Fibroblast of peridontal ligament (primary cell): Measurements from ENCODE around the gene OR10Z1.

Source experiments
- DNase-seq: peaks from one replicate; pipeline ENCODE4 v3.0.0-alpha.2; 2010; ENCODE audit errors: extremely low read depth

OR10Z1 gene, protein sequence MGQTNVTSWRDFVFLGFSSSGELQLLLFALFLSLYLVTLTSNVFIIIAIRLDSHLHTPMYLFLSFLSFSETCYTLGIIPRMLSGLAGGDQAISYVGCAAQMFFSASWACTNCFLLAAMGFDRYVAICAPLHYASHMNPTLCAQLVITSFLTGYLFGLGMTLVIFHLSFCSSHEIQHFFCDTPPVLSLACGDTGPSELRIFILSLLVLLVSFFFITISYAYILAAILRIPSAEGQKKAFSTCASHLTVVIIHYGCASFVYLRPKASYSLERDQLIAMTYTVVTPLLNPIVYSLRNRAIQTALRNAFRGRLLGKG

DNA sequence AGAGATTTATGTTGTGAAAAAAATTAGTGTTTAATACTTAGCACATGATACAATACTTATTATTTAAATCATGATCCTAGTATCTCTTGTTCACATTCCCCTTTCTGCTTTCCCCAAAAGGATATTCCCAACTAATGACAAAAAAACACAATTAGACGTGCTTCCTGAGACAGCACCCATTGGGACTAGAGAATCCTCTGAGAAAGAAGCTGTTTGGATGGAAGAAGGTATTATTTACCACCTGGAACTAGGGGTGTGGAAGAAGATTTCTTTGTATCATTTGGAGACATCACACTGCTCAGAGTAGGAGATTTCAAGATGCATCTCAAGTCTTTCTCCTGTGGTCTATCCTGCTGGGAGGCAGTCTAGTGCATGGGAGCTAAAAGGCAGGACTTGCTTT, at the start of gene OR10Z1:
OR10Z1 (plus strand) TSS at position 301 of the 400 bp plus-strand sequence. CDS start 1,171 bp downstream, outside the sequence.
- DNase-seq: no peak

DNA sequence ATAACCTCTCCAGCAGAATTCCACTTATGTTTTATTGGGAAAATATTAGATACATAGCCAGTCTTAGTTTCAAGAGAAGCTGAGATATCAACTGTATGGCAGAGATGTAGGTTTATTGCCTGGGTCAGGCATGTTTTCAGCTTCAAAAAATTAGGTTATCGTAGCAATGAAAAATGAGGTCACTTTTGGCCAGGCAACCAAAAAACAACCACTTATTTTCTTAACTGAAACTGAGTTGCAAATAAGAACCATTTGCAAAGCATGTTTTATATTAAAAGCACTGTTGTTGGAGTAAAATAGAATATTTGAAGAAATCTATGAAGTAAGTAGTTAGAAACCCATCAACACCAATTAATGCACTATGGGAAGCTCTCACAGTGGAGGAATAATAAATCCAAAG, 45.4 kb upstream of the OR10Z1 start:
- no peak for DNase-seq

DNA sequence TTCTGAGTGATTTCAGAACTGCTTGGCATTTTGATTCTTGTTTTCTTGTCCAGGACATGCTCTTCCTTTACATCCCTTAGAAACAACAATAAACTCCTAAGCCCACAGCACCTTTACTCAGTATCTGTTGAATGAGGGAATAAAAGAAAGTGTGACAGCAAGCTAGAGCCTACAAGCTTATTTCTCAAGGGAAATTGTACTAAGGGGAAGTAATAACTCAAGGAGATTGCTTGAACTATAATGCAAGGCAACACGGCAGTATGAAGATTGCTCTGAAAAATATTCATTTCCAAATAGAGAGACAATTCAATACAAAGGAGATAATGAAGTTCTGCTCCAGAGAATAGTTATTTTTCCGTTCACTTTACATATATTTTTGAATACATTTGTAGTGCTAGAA, 41.2 kb upstream of the OR10Z1 start:
- DNase-seq: no peak

DNA sequence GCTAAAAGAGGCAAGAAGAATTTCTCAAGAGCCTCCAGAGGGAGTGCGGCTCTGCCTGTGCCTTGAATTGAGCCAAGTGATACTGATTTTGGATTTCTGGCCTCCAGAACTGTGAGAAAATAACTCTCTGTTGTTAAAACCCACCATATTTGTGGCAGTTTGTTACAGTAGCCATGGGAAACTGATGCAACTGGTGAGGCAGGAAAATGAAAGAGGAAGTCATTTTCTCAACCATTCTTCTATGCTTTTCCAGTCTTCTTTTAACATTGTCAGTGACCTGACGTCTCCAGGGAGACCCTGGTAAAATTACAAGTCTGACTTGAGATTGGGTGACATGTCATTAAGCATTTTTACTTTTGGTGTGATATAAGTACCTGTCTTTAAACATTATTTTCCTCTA, 40.5 kb upstream of the OR10Z1 start:
- no peak for DNase-seq

DNA sequence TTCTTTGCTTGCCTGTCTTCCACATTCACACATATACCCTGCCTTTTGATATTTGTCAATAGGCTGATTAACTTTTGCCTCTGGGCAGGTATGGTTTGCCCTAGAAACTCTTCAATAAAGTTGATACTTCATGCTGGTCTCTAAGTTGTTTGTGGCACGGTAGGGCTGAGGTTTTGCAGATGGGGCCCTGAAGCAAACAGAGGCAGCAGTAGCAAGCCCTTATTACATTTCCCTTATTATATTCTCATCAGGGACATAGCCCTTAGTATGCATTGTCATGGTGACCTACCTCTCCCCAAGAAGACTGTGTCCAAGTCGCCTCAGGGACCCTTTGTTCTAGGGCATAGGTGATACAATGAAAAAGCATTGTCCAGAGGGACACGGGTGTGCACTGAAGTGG, 34.6 kb upstream of the OR10Z1 start, which contains the start of gene OR6P1:
OR6P1 (minus strand) TSS at position 101 of the 400 bp plus-strand sequence. CDS start 6,976 bp downstream, outside the sequence.
- DNase-seq: no peak

DNA sequence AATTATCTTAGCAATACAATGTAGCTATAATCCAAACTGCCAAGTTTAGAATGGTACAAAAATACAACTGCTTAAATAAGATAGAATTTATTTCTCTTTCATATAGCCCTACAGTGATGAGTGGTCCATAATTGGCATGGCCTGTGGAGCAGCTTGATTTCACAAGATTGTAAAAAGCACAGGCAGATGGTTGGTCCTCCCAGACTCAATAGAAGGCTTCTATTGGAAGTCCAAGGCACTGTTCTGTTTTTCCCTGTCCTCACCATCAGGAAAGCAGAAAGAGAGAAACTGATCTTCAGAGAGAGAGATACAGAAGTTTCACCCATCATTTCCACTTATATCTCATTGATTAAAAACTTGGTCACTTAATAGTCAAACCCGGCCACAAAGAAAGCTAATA, 32.8 kb upstream of the OR10Z1 start:
- no peak for DNase-seq

DNA sequence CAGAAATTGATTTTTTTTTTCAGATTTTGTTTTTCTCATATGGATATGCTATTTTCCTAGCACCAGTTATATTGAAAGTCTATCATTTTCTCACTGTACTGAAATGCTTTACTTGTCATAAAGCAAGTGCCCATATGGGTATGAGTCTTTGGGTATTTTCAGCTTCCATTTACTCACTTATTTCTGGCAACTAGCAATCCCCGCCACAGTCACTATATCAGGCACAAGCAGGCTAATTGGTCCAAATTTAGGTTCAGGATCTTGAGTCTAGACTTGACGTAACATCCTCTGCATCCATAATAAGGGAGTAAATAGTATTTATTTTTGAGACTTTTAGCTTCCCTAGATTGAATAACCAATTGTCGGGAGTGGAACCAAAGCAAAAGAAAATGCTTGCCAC, 27.5 kb upstream of the OR10Z1 start:
- no peak for DNase-seq

DNA sequence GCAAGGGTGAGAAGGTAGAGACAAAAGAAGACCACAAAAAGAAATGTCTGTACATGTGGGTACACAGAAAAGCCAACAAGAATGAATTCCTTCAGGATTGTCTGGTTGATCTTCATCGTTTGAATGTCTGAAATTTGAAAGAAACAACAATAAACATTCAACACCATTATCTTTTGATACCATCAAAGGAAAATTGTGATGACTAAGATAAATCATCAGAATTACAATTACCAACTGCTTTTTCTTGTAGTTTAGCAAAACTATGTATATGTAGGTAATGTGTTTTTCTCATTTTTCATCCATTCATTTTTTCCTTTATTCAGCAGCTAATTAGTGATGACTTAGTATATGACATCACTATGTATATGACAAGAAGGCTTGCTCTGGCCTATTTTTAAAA, 25.3 kb upstream of the OR10Z1 start, which contains the start of gene OR10X1:
OR10X1 (minus strand) TSS at position 167 of the 400 bp plus-strand sequence; CDS start at position 167, 0 bp downstream.
- no peak for DNase-seq

DNA sequence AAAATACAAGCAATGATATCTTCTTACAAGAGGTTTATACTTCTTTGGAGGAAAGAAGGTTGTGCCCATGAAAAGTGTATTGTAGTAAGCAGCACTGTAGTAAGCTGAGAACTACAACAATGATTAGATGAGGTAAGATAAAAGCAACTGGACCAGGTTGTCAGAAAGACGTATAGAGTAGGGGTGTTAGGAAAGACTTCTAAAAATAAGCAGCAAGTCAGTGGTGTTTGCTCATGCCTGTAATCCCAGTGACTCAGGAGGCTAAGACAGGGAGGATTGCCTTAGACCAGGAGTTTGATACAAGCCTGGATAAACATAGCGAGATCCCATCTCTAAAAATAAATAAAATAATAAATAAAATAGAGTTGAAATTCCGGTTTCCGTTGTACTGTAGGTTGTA, 21.1 kb upstream of the OR10Z1 start:
- DNase-seq: no peak

DNA sequence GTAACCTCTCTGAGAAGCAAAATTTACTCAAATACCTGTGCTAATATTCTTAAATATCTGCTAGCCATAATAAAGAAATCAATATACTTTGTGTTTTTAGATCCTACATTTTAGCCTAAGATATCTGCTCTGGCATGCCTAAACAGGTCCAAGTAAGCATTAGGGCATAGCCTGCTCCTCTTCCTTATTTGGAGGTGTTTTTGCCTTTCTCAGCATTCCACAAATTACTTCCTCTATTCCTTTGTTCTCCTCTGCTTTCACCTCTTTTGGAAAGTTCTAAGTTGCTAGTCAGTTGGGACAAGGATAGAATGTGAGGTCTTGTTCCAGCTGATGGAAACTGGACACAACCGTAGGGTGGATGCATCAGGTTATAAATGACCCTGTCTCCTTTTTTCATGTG, 18.1 kb upstream of the OR10Z1 start:
- no peak for DNase-seq

DNA sequence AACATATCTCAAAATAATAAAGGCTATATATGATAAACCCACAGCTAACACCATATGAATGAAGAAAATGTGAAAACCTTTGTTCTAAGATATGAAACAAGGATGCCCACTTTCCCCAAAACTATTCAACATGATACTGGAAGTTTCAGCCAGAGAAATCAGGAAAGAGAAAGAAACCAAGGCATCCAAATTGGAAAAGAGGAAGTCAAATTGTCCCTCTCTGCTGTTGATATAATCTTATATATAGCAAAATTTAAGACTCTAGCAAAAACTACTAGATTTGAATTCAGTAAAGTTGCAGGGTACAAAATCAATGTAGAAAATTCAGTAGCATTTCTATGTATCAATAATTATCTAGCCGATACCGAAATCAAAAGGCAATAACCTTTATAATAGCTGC, 4.3 kb upstream of the OR10Z1 start:
- no peak for DNase-seq

DNA sequence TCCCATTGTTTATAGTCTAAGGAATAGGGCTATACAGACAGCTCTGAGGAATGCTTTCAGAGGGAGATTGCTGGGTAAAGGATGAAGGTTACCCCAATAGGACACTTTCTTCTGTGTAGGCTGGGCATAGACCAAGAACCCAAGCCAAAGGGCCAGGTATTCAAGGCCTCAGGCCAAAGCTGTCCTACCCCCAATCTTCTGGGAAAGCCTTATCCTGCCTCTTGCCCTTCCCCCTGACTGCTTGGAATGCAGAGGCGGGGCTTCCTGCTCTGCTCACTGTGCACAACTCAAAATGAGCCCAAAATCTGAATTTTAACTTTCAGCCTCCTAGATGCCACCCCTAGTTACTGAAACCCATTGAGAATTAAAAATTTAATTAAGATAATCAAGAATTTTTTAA, 2.2 kb downstream of the OR10Z1 start:
- no peak for DNase-seq

DNA sequence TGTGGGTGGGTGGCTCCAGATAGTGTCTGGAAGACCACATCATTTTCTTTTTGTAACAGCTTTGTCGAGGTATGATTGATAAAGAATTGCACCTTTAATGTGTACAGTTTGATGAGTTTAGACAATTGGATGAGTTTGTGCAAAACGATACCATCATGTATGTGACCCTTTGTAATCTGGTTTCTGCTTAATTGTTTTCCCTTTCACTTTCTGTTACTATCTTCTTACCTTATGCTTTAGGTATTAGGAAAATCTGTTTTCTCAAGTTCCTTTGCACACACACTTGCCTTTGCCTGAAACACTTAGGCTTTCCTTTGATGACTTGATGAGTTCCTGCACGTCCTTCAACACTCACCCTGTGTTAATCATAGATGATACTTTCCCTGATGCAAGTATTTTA, 6.8 kb downstream of the OR10Z1 start:
- no peak for DNase-seq

DNA sequence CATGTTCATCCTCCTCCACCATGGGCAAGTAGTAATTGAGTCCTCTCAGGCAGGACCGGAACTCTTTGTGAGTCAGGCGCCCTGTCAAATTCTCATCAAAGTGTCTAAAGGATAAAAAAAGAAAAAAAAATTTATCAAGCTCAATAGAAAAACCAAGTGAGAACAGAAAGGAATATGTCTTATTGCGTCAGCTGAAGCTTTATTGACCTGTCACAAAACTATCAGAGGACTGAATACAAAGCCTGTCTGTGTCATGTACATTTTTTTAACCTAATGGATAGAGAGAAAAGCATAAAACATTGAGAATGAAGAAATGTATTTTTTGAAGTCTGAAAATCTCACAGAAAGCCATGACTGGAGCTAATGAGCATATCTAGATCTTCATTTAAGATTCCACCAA, 8.7 kb downstream of the OR10Z1 start:
- DNase-seq: no peak

DNA sequence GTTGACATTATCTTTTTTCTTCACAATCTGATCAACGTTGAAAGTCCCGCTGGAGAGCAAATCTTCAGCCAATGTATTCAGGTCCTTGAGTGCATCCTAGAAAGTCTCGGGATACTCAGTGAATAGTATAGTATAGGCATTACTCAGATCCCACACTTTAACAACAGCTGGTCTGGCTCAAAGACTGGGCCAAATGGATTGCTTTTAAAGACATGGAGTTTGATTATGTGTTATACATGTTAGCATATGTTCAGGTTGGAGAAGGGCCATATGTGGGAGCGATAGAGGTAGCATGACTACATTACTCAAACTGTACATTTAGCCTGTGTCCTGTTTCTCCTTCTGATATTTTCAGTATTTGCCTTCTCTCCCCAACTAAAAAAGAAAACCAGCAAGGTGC, 33.1 kb downstream of the OR10Z1 start:
- no peak for DNase-seq

DNA sequence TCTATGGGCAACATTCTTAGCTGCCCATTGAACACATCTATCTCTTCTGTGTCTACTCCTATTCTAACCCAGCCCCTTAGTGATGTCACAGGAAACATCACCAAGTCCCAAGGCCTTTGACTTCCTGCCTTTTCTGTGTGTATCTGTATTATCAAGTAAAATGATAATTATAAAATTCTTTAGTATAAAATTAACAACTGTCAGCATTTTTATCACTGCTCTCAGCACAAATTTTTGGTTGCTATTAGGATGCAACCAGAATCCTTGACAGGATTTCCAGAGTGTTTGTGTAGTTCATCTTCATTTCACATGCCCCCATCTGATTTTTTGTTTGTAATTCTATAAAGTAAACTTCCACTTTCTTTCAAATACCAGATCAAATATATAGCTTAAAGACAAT, 33.8 kb downstream of the OR10Z1 start:
- no peak for DNase-seq

DNA sequence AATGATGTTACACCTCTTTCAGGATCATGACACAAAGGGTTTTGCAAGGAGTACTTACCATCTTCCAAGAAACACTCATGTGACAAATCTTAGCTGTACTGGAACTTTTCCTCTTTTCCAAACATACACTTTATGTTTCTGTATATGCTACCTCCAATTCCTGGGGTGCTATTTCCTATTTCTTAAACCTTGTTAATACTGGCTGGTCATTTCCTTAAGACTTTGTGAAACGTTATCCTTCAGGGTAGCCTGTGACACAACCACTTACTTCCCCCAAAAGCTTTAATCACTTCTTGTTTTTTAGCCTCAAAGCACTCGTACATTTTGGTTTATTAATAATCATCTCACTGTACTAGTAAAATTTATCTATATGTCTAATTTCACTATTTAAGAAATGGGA, 39.4 kb downstream of the OR10Z1 start:
- no peak for DNase-seq

DNA sequence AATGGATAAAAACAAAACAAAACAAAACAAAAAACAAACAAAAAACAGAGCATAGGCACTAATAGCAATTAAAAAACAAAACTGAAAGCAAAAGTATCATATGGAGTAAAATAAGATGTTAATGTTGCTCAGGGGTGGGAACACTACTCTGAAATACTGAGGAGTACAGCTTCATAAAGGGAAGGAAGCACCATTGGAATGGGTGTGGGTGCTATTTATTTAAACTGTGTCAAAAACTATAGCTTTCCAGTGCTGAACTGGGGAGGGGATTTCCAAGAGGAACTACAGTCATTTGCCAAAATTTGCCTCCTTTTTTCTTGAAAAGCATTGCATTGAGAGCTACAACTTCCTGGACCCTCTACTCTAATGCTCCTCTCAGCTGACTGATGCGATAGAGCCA, 41.4 kb downstream of the OR10Z1 start:
- no peak for DNase-seq

DNA sequence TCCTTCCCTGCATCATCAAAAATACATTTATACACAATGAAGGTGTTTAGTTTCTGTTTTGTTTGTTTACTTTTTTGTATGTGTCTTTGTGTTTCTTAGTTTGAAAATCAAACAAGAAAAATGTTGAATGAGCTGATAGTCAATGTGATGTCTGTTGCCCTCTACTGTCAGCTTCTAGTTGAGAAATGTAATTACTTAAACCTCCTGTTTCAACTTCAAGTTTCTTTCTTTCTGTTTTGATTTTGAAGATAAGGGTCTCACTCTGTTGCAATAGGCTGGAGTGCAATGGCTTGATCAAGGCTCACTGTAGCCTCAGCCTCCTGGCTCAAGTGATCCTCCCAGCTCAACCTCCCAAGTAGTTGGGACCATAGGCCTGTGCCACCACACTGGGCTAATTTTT, 44.0 kb downstream of the OR10Z1 start:
- no peak for DNase-seq

DNA sequence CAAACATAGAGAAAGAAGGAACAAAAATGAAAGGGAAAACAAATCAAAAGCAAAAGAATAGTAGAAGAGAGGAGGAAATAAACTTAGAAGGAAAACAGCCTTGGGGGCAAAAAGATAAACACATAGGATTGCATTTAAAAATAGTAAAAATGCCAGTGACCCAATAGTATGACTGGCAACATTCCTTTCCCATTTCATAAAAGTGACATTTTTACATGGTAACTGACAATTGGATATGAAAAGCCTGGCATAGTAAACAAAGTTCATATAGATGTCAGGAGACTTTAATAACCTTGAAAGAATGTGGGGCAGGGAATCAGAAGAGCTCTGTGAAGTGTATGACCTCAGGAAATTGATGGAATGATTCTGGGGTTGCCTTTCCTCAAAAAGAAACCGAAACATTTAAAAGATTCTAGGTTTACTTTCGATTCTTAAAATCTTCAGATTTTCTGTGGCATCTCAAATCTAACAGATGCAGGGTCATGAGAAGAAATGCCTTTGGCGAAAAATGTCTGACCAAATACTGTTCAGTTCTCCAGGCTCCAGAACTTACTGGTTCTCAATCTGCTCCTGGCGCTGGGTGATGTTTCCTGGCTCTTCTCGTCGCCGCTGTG, 47.8 kb downstream of the OR10Z1 start:
- DNase-seq: no peak

DNA sequence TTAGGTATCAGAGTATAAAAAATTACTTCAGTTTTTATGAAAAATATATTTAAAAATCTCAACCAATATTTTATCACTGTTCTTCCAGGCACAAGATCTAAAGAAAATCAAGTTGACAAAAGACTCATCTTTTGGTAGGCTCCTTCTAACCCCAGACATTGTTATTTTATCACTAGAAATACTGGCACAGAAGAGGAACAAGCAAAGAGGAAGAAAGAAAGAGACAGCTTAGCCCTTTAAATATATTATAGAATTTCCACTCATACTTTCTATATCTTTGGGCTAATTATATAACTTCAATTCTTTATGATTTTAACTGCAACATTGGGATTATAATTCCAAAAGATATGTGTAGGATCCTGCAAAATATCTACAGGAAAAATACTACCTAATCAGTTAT, 49.0 kb downstream of the OR10Z1 start:
- DNase-seq: no peak

DNA sequence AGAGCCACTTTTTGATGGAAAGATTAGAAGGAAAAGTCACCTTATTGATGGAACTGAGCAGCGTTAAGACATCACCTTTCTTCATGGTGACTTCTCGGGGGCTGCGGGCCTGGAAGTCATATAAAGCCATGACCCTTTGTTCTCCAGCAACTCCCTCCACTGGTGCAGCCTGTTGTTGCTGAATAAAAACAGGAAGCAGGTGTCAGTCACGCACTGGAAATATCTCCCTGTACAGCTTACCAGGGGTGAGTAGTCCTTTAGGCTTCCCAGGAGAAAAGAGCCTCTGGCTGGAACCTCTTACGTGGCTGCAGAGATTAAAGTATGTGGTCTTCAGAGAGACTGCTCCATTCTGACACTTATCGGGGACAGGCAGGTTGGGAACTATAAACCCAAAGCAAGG, 49.5 kb downstream of the OR10Z1 start:
- DNase-seq: no peak
